ENCODE results near the gene PDGFB. TPM values are rescaled to one million over a fixed set of nuclear protein-coding genes. Genes with fewer than 3 reads are reported as not detected.

PDGFB gene
- total RNA-seq, 1 donor from 2014 or later: 53.4 TPM

DNA sequence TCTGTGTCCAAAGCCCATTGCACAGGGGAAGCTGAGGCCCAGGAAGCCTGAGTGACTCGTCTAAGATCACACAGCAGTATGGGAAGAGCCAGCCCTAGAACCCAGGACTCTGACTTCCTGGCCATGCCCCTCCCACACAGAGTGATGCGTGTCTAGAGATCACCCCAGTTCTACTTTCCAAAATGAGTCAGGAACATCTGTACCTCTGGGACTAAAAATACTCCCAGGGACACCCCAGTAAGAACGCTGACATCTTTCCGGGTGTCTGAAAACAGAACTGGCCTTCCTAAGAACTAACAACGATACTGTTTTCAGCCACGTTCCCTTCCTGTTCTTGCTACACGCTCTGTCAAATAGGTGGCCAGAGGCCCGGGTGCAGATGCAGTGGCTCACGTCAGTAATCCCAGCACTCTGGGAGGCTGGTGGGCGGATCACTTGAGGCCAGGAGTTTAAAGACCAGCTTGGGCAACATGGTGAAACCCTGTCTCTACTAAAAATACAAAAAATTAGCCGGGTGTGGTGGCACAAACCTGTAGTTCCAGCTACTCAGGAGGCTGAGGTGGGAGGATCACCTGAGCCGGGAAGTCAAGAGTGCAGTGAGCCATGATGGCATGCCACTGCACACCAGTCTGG is 21.7 kb upstream of the PDGFB start:
- no peak overlapping the region for H3K4me3 Mint-ChIP-seq (ENCODE audit: unreplicated experiment)
- no peaks in the 10 kb centered on the region for H3K9me3 Mint-ChIP-seq (ENCODE audit: unreplicated experiment)
- DNase-seq (ENCODE audit: low spot score): no peak
- TF ChIP-seq, protein P1, sequence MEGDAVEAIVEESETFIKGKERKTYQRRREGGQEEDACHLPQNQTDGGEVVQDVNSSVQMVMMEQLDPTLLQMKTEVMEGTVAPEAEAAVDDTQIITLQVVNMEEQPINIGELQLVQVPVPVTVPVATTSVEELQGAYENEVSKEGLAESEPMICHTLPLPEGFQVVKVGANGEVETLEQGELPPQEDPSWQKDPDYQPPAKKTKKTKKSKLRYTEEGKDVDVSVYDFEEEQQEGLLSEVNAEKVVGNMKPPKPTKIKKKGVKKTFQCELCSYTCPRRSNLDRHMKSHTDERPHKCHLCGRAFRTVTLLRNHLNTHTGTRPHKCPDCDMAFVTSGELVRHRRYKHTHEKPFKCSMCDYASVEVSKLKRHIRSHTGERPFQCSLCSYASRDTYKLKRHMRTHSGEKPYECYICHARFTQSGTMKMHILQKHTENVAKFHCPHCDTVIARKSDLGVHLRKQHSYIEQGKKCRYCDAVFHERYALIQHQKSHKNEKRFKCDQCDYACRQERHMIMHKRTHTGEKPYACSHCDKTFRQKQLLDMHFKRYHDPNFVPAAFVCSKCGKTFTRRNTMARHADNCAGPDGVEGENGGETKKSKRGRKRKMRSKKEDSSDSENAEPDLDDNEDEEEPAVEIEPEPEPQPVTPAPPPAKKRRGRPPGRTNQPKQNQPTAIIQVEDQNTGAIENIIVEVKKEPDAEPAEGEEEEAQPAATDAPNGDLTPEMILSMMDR (IDR thresholded peaks at IDR 0.05; ENCODE audit: unreplicated experiment): no peak
- peaks cover 4% of the 10 kb centered on the region for H3K27me3 Mint-ChIP-seq (ENCODE audit: unreplicated experiment)
- H3K4me1 Mint-ChIP-seq (ENCODE audit: unreplicated experiment): peaks cover 25% of the 10 kb centered on the region
- H3K27ac Mint-ChIP-seq (ENCODE audit: unreplicated experiment): no peak overlapping the region
- H3K36me3 Mint-ChIP-seq (ENCODE audit: low read depth, unreplicated experiment): no peaks in the 10 kb centered on the region

DNA sequence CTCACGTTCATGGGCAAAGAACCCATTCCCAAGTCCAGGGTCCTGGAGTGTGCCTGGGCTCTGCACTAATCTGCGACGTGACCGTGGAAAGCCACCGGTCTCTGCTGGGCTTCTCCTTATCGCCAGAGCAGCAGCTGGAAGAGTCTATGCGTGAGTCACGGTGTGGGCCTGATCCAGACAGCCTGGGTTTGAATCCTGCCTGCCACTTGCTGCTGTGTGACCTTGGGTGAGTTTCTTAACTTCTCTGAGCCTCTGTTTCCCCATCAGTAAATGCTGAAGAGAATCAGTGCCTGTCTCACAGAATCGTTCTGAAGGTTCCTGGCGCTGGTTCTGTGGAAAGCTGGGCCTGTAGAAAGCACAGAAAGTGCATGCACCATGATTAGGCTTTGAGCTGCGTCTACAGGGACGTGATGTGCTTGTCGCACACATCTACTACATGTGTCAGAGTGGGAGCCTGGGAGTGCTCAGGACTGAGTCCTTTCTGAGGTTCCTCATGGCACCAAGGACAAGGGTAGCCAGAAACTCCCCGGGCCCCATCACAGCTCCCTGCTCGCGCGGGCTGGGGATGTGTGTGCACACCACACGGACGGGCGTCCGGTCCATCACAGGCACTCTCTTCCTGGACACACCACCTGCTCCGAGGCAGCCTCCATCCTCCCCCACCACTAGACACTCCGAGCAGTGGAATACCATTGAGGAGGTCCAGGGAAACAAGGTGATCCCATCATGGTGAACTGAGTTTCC is 20.5 kb upstream of the PDGFB start:
- Mint-ChIP-seq H3K27me3 (ENCODE audit: unreplicated experiment) (peaks cover 2% of the 10 kb centered on the region), H3K9me3 (ENCODE audit: unreplicated experiment) (no peaks in the 10 kb centered on the region), H3K36me3 (ENCODE audit: low read depth, unreplicated experiment) (no peaks in the 10 kb centered on the region), H3K4me3 (ENCODE audit: unreplicated experiment) (no peak overlapping the region), H3K4me1 (ENCODE audit: unreplicated experiment) (peaks cover 19% of the 10 kb centered on the region), H3K27ac (ENCODE audit: unreplicated experiment) (no peak overlapping the region)
- no peak for DNase-seq (ENCODE audit: low spot score)
- TF ChIP-seq, protein P1 (IDR thresholded peaks at IDR 0.05; ENCODE audit: unreplicated experiment): no peak

DNA sequence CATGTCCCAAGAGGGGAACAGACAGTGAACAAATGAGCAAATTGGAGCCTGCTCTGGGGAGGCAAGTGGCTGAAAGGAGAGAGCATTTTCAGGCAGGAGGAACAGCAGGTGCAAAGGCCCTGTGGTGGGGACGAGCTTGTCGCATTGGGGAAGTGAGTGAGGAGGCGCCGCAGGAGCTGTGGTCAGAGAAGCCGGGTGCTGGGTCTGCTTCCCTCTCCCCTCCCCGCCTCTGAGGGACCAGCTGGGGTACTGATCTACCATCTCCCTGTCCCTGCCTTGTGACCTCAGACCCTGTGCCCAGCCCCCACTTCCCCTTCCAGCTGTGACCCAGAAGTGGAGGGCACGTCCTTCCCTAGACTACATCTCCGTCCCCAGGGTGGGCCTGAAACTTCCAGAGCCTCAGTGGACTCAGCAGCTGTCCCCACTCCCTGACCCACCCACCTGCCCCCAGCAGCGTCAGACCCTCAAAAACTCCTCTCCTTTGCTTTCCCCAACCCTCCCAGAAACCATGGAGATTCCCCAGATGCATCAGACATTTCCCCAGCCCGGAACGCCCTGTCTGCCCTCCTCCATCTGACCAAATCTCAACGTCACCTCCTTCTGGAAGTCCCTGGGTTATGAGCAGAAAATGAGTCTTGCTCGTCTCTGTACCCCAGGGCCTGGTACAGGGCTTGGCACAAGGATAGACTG is 19.7 kb upstream of the PDGFB start:
- no peaks in the 10 kb centered on the region for H3K36me3 Mint-ChIP-seq (ENCODE audit: low read depth, unreplicated experiment)
- H3K27ac Mint-ChIP-seq (ENCODE audit: unreplicated experiment): no peak overlapping the region
- H3K4me3 Mint-ChIP-seq (ENCODE audit: unreplicated experiment): no peak overlapping the region
- H3K27me3 Mint-ChIP-seq (ENCODE audit: unreplicated experiment): peaks cover 2% of the 10 kb centered on the region
- DNase-seq (ENCODE audit: low spot score): no peak
- TF ChIP-seq, protein P1 (IDR thresholded peaks at IDR 0.05; ENCODE audit: unreplicated experiment): no peak
- H3K4me1 Mint-ChIP-seq (ENCODE audit: unreplicated experiment): peaks cover 14% of the 10 kb centered on the region
- H3K9me3 Mint-ChIP-seq (ENCODE audit: unreplicated experiment): no peaks in the 10 kb centered on the region

DNA sequence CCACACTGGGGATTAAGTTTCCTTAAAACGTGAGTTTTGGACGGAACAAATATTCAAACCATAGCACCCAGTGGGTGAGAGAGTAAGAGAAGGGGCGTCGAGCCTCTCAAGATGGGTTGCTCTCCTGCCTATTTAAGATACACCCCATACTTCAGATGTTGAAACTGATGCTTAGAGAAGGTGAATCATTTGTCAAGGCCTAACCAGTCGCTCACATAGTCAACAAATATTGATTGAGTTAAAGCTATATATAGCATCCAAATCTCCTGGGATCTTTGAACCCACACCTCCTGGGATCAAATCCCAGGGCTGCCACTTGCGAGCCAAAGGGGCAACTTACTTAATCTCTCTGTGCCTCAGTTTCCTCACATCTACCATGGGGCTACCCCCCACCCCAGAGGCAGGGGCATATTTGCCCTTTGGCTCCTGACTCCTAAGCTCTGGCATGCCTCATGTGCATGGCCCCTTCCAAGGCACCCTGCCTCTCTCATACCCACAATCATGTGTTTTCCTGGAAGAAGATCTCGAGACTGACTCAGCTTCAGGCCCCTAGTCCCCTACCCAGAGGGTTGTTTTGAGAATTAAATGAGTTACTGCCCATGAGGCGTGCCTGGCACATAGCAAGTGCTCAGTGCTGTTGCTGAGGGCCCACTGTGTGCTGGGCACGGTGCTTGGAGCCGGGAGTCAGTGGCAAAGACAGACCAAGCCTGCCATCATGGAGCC is 19.0 kb upstream of the PDGFB start:
- Mint-ChIP-seq H3K4me1 (ENCODE audit: unreplicated experiment) (peaks cover 10% of the 10 kb centered on the region), H3K36me3 (ENCODE audit: low read depth, unreplicated experiment) (no peaks in the 10 kb centered on the region), H3K27ac (ENCODE audit: unreplicated experiment) (no peak overlapping the region), H3K4me3 (ENCODE audit: unreplicated experiment) (no peak overlapping the region), H3K27me3 (ENCODE audit: unreplicated experiment) (peaks cover 4% of the 10 kb centered on the region), H3K9me3 (ENCODE audit: unreplicated experiment) (no peaks in the 10 kb centered on the region)
- DNase-seq (ENCODE audit: low spot score): no peak
- TF ChIP-seq, protein P1 (IDR thresholded peaks at IDR 0.05; ENCODE audit: unreplicated experiment): no peak
